Measurements from ENCODE around the gene MBLAC1. TPM values are rescaled to one million over a fixed set of nuclear protein-coding genes. Genes with fewer than 3 reads are reported as not detected.

MBLAC1 gene
- total RNA-seq, 2 donors from 2014 or later, result 2.1 to 5.3 TPM

DNA sequence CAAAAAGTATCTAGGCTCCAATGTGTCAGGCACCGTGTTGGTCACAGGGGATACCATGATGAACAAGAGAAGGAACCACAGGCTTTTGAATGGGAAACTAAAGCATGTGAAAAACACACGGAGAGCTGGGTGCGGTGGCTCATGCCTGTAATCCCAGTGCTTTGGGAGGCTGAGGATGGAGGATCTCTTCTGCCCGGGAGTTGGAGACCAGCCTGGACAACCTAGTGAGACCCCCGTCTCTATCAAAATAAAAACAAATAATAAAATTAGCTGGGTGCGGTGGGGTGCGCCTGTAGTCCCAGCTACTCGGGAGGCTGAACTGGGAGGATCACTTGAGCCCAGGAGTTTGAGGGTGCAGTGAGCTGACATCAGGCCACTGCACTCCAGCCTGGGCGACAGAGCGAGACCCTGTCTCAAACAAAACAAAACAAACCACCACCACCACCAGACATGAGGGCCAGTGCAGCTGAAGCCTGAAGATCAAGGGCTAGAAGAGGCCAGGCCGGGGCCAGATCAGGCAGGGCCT is 38.6 kb upstream of the MBLAC1 start:
- Histone ChIP-seq H3K4me3 (peak overlapping the region in 1 of 2 donors; percentile 93), H3K4me1 (peaks cover 21% of the 10 kb centered on the region), H3K27me3 (no peaks in the 10 kb centered on the region), H3K9me3 (no peaks in the 10 kb centered on the region), H3K36me3 (replicated peaks in 1 of 2; ENCODE audit: insufficient read depth in 1 of 2, low read depth in 2 of 2) (peaks cover 0 to 7% of the 10 kb centered on the region in 2 donors), H3K27ac (peak overlapping the region; percentile 69 to 90 (median 78))
- DNase-seq, result no peak
- WGBS, 2 donors, result 72 to 79% methylated on average over 11 of the region's 11 CpGs
- intact Hi-C loops (cut with DNase I), result no loop called here
- no peak for TF ChIP-seq POLR2A (IDR thresholded peaks at IDR 0.05)
- TF ChIP-seq, protein P1, sequence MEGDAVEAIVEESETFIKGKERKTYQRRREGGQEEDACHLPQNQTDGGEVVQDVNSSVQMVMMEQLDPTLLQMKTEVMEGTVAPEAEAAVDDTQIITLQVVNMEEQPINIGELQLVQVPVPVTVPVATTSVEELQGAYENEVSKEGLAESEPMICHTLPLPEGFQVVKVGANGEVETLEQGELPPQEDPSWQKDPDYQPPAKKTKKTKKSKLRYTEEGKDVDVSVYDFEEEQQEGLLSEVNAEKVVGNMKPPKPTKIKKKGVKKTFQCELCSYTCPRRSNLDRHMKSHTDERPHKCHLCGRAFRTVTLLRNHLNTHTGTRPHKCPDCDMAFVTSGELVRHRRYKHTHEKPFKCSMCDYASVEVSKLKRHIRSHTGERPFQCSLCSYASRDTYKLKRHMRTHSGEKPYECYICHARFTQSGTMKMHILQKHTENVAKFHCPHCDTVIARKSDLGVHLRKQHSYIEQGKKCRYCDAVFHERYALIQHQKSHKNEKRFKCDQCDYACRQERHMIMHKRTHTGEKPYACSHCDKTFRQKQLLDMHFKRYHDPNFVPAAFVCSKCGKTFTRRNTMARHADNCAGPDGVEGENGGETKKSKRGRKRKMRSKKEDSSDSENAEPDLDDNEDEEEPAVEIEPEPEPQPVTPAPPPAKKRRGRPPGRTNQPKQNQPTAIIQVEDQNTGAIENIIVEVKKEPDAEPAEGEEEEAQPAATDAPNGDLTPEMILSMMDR (IDR thresholded peaks at IDR 0.05), result no peak
- no peak for ATAC-seq

- Histone ChIP-seq H3K27ac (peak within 1 kb of the TSS; percentile 69 to 90 (median 78)), H3K4me3 (peak within 1 kb of the TSS; percentile 76 to 93), H3K36me3 (replicated peaks in 1 of 2; ENCODE audit: insufficient read depth in 1 of 2, low read depth in 2 of 2) (peaks cover 2 to 11% of the 10 kb centered on the region in 2 donors), H3K27me3 (no peaks in the 10 kb centered on the region), H3K4me1 (peaks cover 21% of the 10 kb centered on the region), H3K9me3 (no peaks in the 10 kb centered on the region)
- 1% methylated on average over 27 to 58 of the region's 68 CpGs for WGBS, 2 donors
- peak; percentile 81 to 87 (median 83) for DNase-seq
- ATAC-seq, result peak; percentile 91
- TF ChIP-seq POLR2A (IDR thresholded peaks at IDR 0.05), result peak; percentile 34 to 84 (median 79)
- TF ChIP-seq, protein P1 (IDR thresholded peaks at IDR 0.05), result peak in 1 of 7 experiments; percentile 16
- intact Hi-C loops (cut with DNase I), result no loop called here
Observed at GRCh38 chr7:100088621-100089457, 37.9 kb upstream of the MBLAC1 start, which contains the start of gene COPS6. COPS6 (plus strand) TSS chr7:100088969; CDS start chr7:100088991, 22 bp downstream.

- Histone ChIP-seq H3K36me3 (replicated peaks in 1 of 2; ENCODE audit: insufficient read depth in 1 of 2, low read depth in 2 of 2) (peaks cover 5 to 11% of the 10 kb centered on the region in 2 donors), H3K9me3 (no peaks in the 10 kb centered on the region), H3K4me1 (peaks cover 21% of the 10 kb centered on the region), H3K27ac (peak overlapping the region in 3 of 4 donors; percentile 69 to 90 (median 81)), H3K4me3 (peak overlapping the region; percentile 76 to 93), H3K27me3 (no peaks in the 10 kb centered on the region)
- ATAC-seq, result no peak
- TF ChIP-seq, protein P1 (IDR thresholded peaks at IDR 0.05), result no peak
- no peak for TF ChIP-seq POLR2A (IDR thresholded peaks at IDR 0.05)
- WGBS, 2 donors, result 25 to 33% methylated on average over 7 of the region's 7 CpGs
- DNase-seq, result no peak
- intact Hi-C loops (cut with DNase I), result no loop called here
Observed at GRCh38 chr7:100089458-100090196, 37.1 kb upstream of the MBLAC1 start.

DNA sequence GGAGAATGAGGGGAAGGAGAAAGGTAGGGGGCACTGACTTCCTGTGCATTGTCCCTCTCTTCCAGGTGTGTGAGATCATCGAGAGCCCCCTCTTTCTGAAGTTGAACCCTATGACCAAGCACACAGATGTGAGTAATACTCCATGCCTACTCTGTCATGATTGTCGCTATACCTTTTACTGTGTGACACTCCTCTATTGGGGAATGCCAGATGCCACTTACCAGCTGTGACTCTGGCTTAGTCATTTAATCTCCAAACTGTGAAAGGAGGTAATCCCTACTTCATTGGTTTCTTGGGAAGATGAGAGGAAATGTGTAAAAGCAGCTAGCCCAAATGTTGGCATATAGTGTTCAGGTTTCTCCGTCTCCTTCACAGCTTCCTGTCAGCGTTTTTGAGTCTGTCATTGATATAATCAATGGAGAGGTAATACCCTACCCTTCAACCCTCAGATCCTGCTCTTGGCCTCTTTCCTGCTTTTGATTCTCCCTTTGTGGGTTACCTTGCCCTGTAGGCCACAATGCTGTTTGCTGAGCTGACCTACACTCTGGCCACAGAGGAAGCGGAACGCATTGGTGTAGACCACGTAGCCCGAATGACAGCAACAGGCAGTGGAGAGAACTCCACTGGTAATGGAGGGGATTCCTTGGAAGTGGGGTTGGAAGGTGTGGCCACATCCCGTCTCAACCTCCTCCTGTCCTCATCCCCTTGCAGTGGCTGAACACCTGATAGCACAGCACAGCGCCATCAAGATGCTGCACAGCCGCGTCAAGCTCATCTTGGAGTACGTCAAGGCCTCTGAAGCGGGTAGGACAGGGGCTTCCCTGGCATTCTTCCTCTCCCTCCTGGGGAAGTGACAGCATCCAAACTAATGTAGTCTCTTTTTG is 36.0 kb upstream of the MBLAC1 start:
- Histone ChIP-seq H3K4me1 (peaks cover 21% of the 10 kb centered on the region), H3K27me3 (no peaks in the 10 kb centered on the region), H3K27ac (no peak overlapping the region), H3K36me3 (replicated peaks in 1 of 2; ENCODE audit: insufficient read depth in 1 of 2, low read depth in 2 of 2) (peaks cover 10 to 18% of the 10 kb centered on the region in 2 donors), H3K9me3 (no peaks in the 10 kb centered on the region), H3K4me3 (no peak overlapping the region)
- DNase-seq (no peak), ATAC-seq (no peak)
- no peak for TF ChIP-seq POLR2A (IDR thresholded peaks at IDR 0.05)
- TF ChIP-seq, protein P1 (IDR thresholded peaks at IDR 0.05), result no peak
- intact Hi-C loops (cut with DNase I), result no loop called here
- 87 to 94% methylated on average over 12 to 14 of the region's 14 CpGs for WGBS, 2 donors
